Trophoblast cell (in vitro differentiated cells and primary cell): ENCODE measurements around the gene EYS.

ENCODE experiments used
- DNase-seq, 2 donors: peaks; one replicate each; pipeline ENCODE4 v3.0.0-alpha.2; 2016
- H2AFZ ChIP-seq: 2 replicates; pipeline ENCODE4 v1.6.1; 2013; ENCODE audit warnings: low read length, moderate library complexity, mild to moderate bottlenecking; ENCODE audit not compliant: insufficient read depth, poor library complexity
- H2AK5ac ChIP-seq: 2 replicates; pipeline ENCODE4 v1.6.1; 2013; ENCODE audit warnings: mild to moderate bottlenecking, low read length
- H2BK120ac ChIP-seq: 2 replicates; pipeline ENCODE4 v1.6.1; 2013; ENCODE audit warnings: low read length, mild to moderate bottlenecking, moderate library complexity; ENCODE audit not compliant: insufficient read depth, poor library complexity
- H2BK12ac ChIP-seq: 2 replicates; pipeline ENCODE4 v1.6.1; 2013; ENCODE audit warnings: mild to moderate bottlenecking, low read length, moderate library complexity
- H2BK5ac ChIP-seq: 2 replicates; pipeline ENCODE4 v1.6.1; 2013; ENCODE audit warnings: low read length, low read depth, moderate library complexity, mild to moderate bottlenecking; ENCODE audit not compliant: poor library complexity
- H3K14ac ChIP-seq: 2 replicates; pipeline ENCODE4 v1.6.1; 2013; ENCODE audit warnings: mild to moderate bottlenecking, low read length
- H3K18ac ChIP-seq: 2 replicates; pipeline ENCODE4 v1.6.1; 2013; ENCODE audit warnings: mild to moderate bottlenecking, low read length
- H3K23ac ChIP-seq: 2 replicates; pipeline ENCODE4 v1.6.1; 2013; ENCODE audit warnings: low read length
- H3K27ac ChIP-seq: 2 replicates; pipeline ENCODE4 v1.5.1; 2013; ENCODE audit warnings: low read depth, mild to moderate bottlenecking, inconsistent platforms, low read length, moderate library complexity
- H3K27me3 ChIP-seq: 2 replicates; pipeline ENCODE4 v1.6.1; 2013; ENCODE audit warnings: inconsistent platforms, mild to moderate bottlenecking, low read length, moderate library complexity; ENCODE audit not compliant: insufficient read depth
- H3K36me3 ChIP-seq, 2 experiments: 1 replicate in 1 of 2; 2 replicates in 1 of 2; pipeline ENCODE4 v1.6.1; 2013; ENCODE audit warnings: low read length in 2 of 2, mild to moderate bottlenecking in 2 of 2, moderate library complexity in 1 of 2; ENCODE audit not compliant: insufficient read depth in 2 of 2, control insufficient read depth in 1 of 2
- H3K4ac ChIP-seq: 2 replicates; pipeline ENCODE4 v1.6.1; 2013; ENCODE audit warnings: low read depth, mild to moderate bottlenecking, low read length, moderate library complexity
- H3K4me1 ChIP-seq, 2 experiments: 1 replicate in 1 of 2; 2 replicates in 1 of 2; pipeline ENCODE4 v1.6.1; 2013; ENCODE audit warnings: low read length in 2 of 2, mild to moderate bottlenecking in 2 of 2, moderate library complexity in 1 of 2; ENCODE audit not compliant: insufficient read depth in 2 of 2, control insufficient read depth in 1 of 2
- H3K4me2 ChIP-seq: 2 replicates; pipeline ENCODE4 v1.6.1; 2013; ENCODE audit warnings: inconsistent platforms, mild to moderate bottlenecking, low read length, moderate library complexity
- H3K4me3 ChIP-seq: 2 replicates; pipeline ENCODE4 v1.5.1; 2013; ENCODE audit warnings: mild to moderate bottlenecking, low read depth, low read length, inconsistent platforms
- H3K79me1 ChIP-seq: one replicate; pipeline ENCODE4 v1.6.1; 2013; ENCODE audit warnings: low read length
- H3K79me2 ChIP-seq: 2 replicates; pipeline ENCODE4 v1.6.1; 2013; ENCODE audit warnings: low read length, mild to moderate bottlenecking; ENCODE audit not compliant: control insufficient read depth, insufficient read depth, poor library complexity
- H3K9ac ChIP-seq: 2 replicates; pipeline ENCODE4 v1.6.1; 2013; ENCODE audit warnings: mild to moderate bottlenecking, low read length
- H3K9me3 ChIP-seq: 2 replicates; pipeline ENCODE4 v1.6.1; 2013; ENCODE audit warnings: low read depth, mild to moderate bottlenecking, control low read depth, inconsistent platforms, low read length; ENCODE audit not compliant: insufficient read depth
- H4K12ac ChIP-seq: 2 replicates; pipeline ENCODE4 v1.6.1; 2013; ENCODE audit warnings: low read depth, mild to moderate bottlenecking, low read length, moderate library complexity
- H4K8ac ChIP-seq: 2 replicates; pipeline ENCODE4 v1.6.1; 2013; ENCODE audit warnings: low read depth, mild to moderate bottlenecking, low read length, moderate library complexity
- H4K91ac ChIP-seq: one replicate; pipeline ENCODE4 v1.6.1; 2013; ENCODE audit warnings: low read depth, mild to moderate bottlenecking, low read length, moderate library complexity
- WGBS: extraction: QIAGEN DNeasy Blood & Tissue Kit; methylation state at CpG from one replicate; pipeline ENCODE4 v1.1.7; 2013; ENCODE audit warnings: missing lambda C conversion rate; ENCODE audit not compliant: insufficient read length, insufficient coverage; ENCODE audit errors: extremely low coverage; 5-methylcytosine and 5-hydroxymethylcytosine counted together

Gene EYS

GRCh38 chr6:64281167-64281566, 1425.9 kb downstream of the EYS start:
- H3K79me1 ChIP-seq, result no peaks in the 10 kb centered on the region
- H2AFZ ChIP-seq, result no peak overlapping the region
- no peak overlapping the region for H4K91ac ChIP-seq
- H3K9ac ChIP-seq, result no peak overlapping the region
- H3K27ac ChIP-seq, result no peak overlapping the region
- no peak overlapping the region for H3K14ac ChIP-seq
- H3K79me2 ChIP-seq, result no peaks in the 10 kb centered on the region
- H4K8ac ChIP-seq, result no peak overlapping the region
- no peak overlapping the region for H3K23ac ChIP-seq
- H2BK5ac ChIP-seq, result no peak overlapping the region
- no peak overlapping the region for H3K18ac ChIP-seq
- no peak overlapping the region for H2AK5ac ChIP-seq
- H3K4me1 ChIP-seq, result no peaks in the 10 kb centered on the region
- H2BK12ac ChIP-seq, result no peak overlapping the region
- no peaks in the 10 kb centered on the region for H3K36me3 ChIP-seq
- no peak for DNase-seq
- H3K9me3 ChIP-seq, result no peaks in the 10 kb centered on the region
- no peak overlapping the region for H3K4ac ChIP-seq
- no peaks in the 10 kb centered on the region for H3K27me3 ChIP-seq
- H3K4me2 ChIP-seq, result no peak overlapping the region
- no CpG with 5 or more reads among the region's 1 CpG for WGBS
- no peak overlapping the region for H2BK120ac ChIP-seq
- no peak overlapping the region for H4K12ac ChIP-seq
- H3K4me3 ChIP-seq, result no peak overlapping the region

GRCh38 chr6:64280569-64280968, 1426.5 kb downstream of the EYS start:
- Histone ChIP-seq H3K4me3 (no peak overlapping the region), H4K91ac (no peak overlapping the region), H4K12ac (no peak overlapping the region), H3K4ac (no peak overlapping the region), H3K79me2 (no peaks in the 10 kb centered on the region), H3K4me1 (no peaks in the 10 kb centered on the region), H2BK120ac (no peak overlapping the region), H2AK5ac (no peak overlapping the region), H3K23ac (no peak overlapping the region), H2BK5ac (no peak overlapping the region), H4K8ac (no peak overlapping the region), H3K14ac (no peak overlapping the region), H3K4me2 (no peak overlapping the region), H3K36me3 (no peaks in the 10 kb centered on the region), H2AFZ (no peak overlapping the region), H3K27me3 (no peaks in the 10 kb centered on the region), H3K9ac (no peak overlapping the region), H2BK12ac (no peak overlapping the region), H3K27ac (no peak overlapping the region), H3K79me1 (no peaks in the 10 kb centered on the region), H3K18ac (no peak overlapping the region), H3K9me3 (no peaks in the 10 kb centered on the region)
- WGBS, result no CpG with 5 or more reads among the region's 1 CpG
- DNase-seq, result no peak

DNA sequence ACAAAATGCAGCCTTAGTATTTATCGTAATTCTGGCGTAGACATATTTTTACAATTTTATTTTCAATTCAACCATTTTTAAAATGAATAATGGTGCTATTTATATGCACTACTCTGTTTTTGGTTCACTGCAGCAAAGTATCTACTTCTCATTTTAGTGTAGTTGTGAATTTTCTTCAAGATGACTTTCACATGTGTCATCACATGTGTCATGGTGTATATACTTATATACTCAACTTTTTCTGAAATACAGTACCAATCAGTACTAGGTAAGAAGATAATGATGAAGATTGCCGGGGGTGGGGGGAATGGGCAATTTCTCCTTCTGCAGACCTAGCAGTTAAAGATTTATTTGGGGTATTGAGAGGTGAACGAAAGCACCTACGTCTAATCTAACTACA, 1436.9 kb downstream of the EYS start:
- Histone ChIP-seq H3K4me3 (no peak overlapping the region), H3K4ac (no peak overlapping the region), H3K36me3 (no peaks in the 10 kb centered on the region), H3K9ac (no peak overlapping the region), H4K12ac (no peak overlapping the region), H2AK5ac (no peak overlapping the region), H3K79me2 (no peaks in the 10 kb centered on the region), H3K14ac (no peak overlapping the region), H2BK12ac (no peak overlapping the region), H3K4me1 (no peaks in the 10 kb centered on the region), H3K23ac (no peak overlapping the region), H4K91ac (no peak overlapping the region), H3K9me3 (no peaks in the 10 kb centered on the region), H3K4me2 (no peak overlapping the region), H3K18ac (no peak overlapping the region), H2BK120ac (no peak overlapping the region), H4K8ac (no peak overlapping the region), H3K27ac (no peak overlapping the region), H3K79me1 (no peaks in the 10 kb centered on the region), H2BK5ac (no peak overlapping the region), H3K27me3 (no peaks in the 10 kb centered on the region), H2AFZ (no peak overlapping the region)
- no peak for DNase-seq
- WGBS, result no CpG with 5 or more reads among the region's 5 CpGs

DNA sequence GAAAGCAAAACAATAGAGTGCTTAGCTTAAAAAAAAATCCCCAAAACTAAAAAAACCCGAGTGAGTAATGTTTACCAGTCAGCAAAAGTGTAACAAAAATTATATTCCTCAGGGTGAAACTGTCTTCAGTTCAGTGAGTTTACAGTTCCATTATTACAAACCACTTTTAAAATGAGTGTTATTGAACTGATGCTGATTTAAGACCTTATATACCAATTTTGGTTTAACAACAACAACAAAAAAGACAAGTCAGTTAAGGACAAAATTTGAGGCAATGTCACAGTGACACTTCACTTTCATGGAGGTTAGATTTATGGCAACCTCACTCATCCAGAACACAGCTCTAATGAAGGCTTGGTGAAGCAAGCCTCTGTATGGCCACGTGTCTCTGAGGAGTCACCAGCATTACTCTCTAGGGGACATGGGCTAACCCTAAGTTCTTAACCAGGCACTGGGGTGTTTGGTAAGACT, 1440.6 kb downstream of the EYS start:
- Histone ChIP-seq H3K4me1 (no peaks in the 10 kb centered on the region), H3K4me2 (no peak overlapping the region), H2AK5ac (no peak overlapping the region), H2BK12ac (no peak overlapping the region), H3K27ac (no peak overlapping the region), H3K79me2 (no peaks in the 10 kb centered on the region), H4K12ac (no peak overlapping the region), H4K91ac (no peak overlapping the region), H3K4me3 (no peak overlapping the region), H3K18ac (no peak overlapping the region), H4K8ac (no peak overlapping the region), H3K79me1 (no peaks in the 10 kb centered on the region), H3K9me3 (no peaks in the 10 kb centered on the region), H3K14ac (no peak overlapping the region), H2BK120ac (no peak overlapping the region), H3K23ac (no peak overlapping the region), H2AFZ (no peak overlapping the region), H3K9ac (no peak overlapping the region), H3K27me3 (no peaks in the 10 kb centered on the region), H2BK5ac (no peak overlapping the region), H3K36me3 (no peaks in the 10 kb centered on the region), H3K4ac (no peak overlapping the region)
- DNase-seq, result no peak
- WGBS, result no CpG with 5 or more reads among the region's 2 CpGs
